Measurements from ENCODE around the gene PRPF19.

GRCh38 chr11:60927600-60927999 lies 21.2 kb upstream of the PRPF19 start:
- TF ChIP-seq CBFB (CRISPR knock-in tag; IDR thresholded peaks at IDR 0.05; ENCODE audit: low read depth) (no peak), MAX (CRISPR knock-in tag; IDR thresholded peaks at IDR 0.05) (no peak), CTCF (IDR thresholded peaks at IDR 0.05) (no peak), NR2C2 (CRISPR knock-in tag; IDR thresholded peaks at IDR 0.05) (no peak), TP53 (CRISPR knock-in tag; IDR thresholded peaks at IDR 0.05) (no peak), CREM (CRISPR knock-in tag; IDR thresholded peaks at IDR 0.05) (no peak), ETV6 (CRISPR knock-in tag; IDR thresholded peaks at IDR 0.05) (no peak), ELF4 (CRISPR knock-in tag; IDR thresholded peaks at IDR 0.05; ENCODE audit: low read depth) (no peak), GTF2I (CRISPR knock-in tag; conservative IDR thresholded peaks at IDR 0.05) (no peak)
- TF ChIP-seq, protein P1, sequence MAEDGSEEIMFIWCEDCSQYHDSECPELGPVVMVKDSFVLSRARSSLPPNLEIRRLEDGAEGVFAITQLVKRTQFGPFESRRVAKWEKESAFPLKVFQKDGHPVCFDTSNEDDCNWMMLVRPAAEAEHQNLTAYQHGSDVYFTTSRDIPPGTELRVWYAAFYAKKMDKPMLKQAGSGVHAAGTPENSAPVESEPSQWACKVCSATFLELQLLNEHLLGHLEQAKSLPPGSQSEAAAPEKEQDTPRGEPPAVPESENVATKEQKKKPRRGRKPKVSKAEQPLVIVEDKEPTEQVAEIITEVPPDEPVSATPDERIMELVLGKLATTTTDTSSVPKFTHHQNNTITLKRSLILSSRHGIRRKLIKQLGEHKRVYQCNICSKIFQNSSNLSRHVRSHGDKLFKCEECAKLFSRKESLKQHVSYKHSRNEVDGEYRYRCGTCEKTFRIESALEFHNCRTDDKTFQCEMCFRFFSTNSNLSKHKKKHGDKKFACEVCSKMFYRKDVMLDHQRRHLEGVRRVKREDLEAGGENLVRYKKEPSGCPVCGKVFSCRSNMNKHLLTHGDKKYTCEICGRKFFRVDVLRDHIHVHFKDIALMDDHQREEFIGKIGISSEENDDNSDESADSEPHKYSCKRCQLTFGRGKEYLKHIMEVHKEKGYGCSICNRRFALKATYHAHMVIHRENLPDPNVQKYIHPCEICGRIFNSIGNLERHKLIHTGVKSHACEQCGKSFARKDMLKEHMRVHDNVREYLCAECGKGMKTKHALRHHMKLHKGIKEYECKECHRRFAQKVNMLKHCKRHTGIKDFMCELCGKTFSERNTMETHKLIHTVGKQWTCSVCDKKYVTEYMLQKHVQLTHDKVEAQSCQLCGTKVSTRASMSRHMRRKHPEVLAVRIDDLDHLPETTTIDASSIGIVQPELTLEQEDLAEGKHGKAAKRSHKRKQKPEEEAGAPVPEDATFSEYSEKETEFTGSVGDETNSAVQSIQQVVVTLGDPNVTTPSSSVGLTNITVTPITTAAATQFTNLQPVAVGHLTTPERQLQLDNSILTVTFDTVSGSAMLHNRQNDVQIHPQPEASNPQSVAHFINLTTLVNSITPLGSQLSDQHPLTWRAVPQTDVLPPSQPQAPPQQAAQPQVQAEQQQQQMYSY (CRISPR knock-in tag; IDR thresholded peaks at IDR 0.05): no peak
